Activated CD8-positive, alpha-beta memory T cell treated with anti-CD3 and anti-CD28 coated beads for 36 hours (primary cell): Measurements from ENCODE around the gene FOXO3. TPM values are rescaled to one million over a fixed set of nuclear protein-coding genes. Genes with fewer than 3 reads are reported as not detected.

Source experiments
- CTCF ChIA-PET: fragments of 350-600 bp; sonication (Branson Sonifier 250); formaldehyde crosslinking; loops from one replicate; lab custom pipeline; 2021; ENCODE audit warnings: antibody characterized with exemption; lab: Charles Lee
- POLR2A ChIA-PET: fragments of 350-600 bp; sonication (Branson Sonifier 250); formaldehyde crosslinking; loops from one replicate; lab custom pipeline; 2021; ENCODE audit warnings: antibody characterized with exemption; lab: Charles Lee
- total RNA-seq, 2 experiments: library from RNA; stranded (reverse); gene quantifications; one replicate each; pipeline ENCODE4 v1.2.3, GENCODE V29; 2021

FOXO3 gene
- total RNA-seq, 2 experiments from 2014 or later: 10.4 to 11.4 TPM

GRCh38 chr6:108610957-108611586 lies 50.4 kb downstream of the FOXO3 start:
- ChIA-PET POLR2A (no interaction called here), CTCF (no interaction called here)

GRCh38 chr6:108612852-108613251 lies 52.1 kb downstream of the FOXO3 start:
- ChIA-PET CTCF (no interaction called here), POLR2A (no interaction called here)

- POLR2A ChIA-PET: no interaction called here
Observed at GRCh38 chr6:108616544-108616943, 55.8 kb downstream of the FOXO3 start.

GRCh38 chr6:108616973-108617372 lies 56.3 kb downstream of the FOXO3 start:
- POLR2A ChIA-PET: no interaction called here
- CTCF ChIA-PET: no interaction called here

More at GRCh38 chr6:108616544-108616943, 55.8 kb downstream of the FOXO3 start:
- CTCF ChIA-PET: no interaction called here

- ChIA-PET CTCF (no interaction called here), POLR2A (no interaction called here)
Observed at GRCh38 chr6:108618623-108619152, 58.0 kb downstream of the FOXO3 start.

DNA sequence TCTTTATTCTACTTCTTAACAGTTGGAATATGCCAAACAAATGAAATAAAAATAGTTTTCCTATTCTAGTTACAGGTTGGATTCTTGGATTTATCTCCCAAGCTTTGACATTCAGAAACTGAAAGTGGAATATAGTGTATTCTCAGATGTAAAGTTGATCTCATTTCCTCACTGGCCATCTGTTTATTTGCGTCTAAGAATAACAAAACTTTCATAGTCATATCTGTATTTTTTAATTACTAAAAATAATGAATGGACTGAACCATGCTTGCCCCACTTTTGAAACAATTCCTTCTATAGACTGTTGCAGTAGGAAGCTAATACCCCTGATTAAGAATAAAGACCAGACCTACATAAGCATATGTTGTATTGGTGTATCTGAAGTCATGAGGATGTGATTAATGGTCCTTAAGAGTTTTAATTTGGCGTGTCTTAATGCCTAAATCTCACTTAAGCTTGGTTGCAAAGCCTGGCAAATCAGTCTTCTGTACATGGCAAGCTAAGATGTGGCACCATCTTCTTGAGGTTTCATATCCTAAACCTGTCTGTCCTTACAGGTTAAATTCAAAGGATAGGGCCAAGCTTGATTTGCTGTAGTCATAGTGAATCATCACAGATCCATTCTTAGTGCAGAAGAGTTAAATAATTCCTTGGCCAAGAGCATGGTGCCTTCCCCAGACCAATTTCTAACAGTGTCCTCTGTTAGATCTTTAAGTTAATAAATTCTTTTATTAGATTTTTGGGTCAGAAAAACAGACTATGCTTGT lies 58.9 kb downstream of the FOXO3 start:
- ChIA-PET CTCF (no interaction called here), POLR2A (no interaction called here)

- ChIA-PET CTCF (no interaction called here), POLR2A (no interaction called here)
Observed at GRCh38 chr6:108621117-108621516, 60.4 kb downstream of the FOXO3 start.

- POLR2A ChIA-PET: no interaction called here
- CTCF ChIA-PET: no interaction called here
Observed at GRCh38 chr6:108622641-108623298, 62.1 kb downstream of the FOXO3 start.

DNA sequence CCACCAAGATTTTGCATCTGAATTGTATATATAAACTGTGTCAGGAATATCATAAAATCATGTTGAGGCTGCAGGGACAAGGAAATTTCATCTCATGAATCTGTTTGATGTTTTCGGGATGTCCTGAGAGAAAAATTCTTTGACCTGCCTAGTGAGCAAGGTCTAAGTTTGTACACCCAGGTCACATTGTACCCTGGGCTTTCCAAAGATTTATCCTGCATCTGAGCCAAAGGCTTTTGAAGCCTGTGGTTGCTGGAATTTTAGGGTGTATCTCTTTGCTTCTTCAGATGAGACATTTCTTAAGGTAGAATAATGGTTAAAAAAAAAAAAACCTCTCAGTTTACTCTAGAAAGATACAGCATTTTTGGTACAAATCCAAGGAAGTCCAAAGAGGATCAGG lies 63.3 kb downstream of the FOXO3 start:
- POLR2A ChIA-PET: no interaction called here
- CTCF ChIA-PET: no interaction called here

DNA sequence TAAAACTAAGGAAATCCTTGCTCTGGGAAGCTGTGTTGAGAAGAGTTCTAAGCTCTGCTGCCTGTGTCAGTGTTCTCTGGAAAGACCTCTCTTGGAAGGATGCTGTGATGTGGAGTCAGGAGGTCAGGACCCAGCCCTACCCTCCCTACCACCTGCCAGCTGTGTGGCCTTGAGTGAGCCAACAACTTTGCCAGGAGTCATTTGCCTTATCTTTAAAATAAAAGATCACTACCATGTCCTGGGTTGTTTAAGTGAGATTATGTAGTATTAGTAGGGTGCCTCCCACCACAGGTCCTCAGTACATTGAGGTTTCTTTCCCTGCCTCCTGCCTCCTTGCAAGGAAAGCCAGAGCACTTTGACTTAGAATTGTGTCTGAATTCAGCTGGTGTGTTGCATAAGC lies 64.9 kb downstream of the FOXO3 start:
- CTCF ChIA-PET: no interaction called here
- POLR2A ChIA-PET: no interaction called here

DNA sequence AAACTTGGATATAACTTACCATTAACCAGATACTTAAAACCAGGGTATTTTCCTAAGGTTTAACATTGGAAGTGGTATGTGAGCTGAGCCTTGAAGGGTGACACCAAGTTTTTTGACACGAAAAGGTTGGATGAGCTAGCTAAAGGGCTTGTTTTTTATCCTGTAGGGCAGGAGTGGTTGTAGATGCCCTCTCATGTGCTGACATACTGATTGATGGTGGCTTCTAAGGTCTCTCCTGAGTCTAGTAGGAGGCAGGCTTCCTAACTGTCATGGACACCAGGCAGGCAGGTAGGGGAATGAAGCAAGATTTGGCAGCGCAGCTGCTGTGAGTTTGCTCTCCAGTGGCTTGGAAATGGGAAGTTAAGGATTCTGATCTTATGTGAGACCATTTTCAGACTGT lies 66.1 kb downstream of the FOXO3 start:
- CTCF ChIA-PET: interaction anchor here (1.2 kb wide), 1 partner anchor 18 kb away, joined by 3 read pairs; no protein-coding TSS in a partner anchor

GRCh38 chr6:108627692-108628550 lies 67.2 kb downstream of the FOXO3 start:
- ChIA-PET POLR2A (no interaction called here), CTCF (interaction anchor here (1.2 kb wide), 1 partner anchor 19 kb away, joined by 3 read pairs; no protein-coding TSS in a partner anchor)

More for the DNA sequence above, 66.1 kb downstream of the FOXO3 start:
- POLR2A ChIA-PET: no interaction called here

DNA sequence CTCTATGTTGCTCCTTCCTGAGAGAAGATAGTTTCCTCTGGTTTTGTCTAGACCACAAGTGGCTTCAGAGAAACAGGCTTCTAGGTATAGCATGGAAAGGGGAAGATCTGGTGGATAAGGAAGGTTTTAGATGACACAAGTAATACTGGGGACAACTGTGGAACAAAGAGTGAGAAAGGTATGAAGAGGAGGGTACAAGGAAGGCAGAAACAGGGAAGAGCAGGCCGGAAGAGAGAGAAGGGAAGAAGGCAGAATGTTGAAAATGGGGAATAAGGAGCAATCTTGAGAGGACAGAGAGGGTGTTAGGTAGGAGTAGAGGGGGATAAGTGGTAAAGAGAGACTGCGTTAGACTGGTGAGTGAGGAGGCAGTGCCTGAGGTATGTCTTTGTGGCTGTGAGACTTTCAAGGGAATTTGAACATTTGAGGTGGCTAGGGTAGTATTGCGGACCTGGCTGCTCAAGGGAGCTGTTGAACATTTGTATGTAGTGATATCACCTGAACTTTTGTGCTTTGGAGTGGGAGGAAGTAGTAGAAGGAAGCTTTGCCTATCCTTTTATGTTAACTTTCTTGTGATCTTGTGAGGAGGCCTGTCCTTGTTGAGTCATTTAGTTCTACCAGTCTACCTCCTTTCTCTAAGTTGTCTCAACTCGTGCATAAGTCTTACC lies 69.5 kb downstream of the FOXO3 start:
- ChIA-PET POLR2A (interaction anchor here (0.5 kb wide), 1 partner anchor 81 kb away, joined by 4 read pairs; no protein-coding TSS in a partner anchor), CTCF (no interaction called here)

- CTCF ChIA-PET: no interaction called here
- POLR2A ChIA-PET: no interaction called here
Observed at GRCh38 chr6:108632441-108632840, 71.7 kb downstream of the FOXO3 start.

DNA sequence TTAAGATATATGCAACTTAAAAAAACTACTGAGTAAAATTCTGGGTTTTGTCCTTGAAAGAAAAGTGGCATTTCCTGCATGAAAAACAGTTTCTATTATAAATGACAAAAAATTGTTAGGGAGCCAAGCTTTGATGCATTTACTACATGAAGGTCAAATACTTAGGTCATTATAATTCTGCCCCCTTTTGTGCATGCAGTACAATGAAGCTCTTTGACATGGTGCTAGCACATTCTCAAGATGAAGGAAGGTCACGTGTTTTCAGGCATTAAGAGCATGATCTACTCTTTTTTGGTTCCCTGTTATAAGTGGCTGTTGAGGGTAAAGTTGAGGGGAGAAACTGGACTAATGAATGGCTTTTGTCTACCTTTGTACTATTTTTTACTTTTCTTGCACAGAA lies 72.7 kb downstream of the FOXO3 start:
- CTCF ChIA-PET: no interaction called here
- POLR2A ChIA-PET: no interaction called here

DNA sequence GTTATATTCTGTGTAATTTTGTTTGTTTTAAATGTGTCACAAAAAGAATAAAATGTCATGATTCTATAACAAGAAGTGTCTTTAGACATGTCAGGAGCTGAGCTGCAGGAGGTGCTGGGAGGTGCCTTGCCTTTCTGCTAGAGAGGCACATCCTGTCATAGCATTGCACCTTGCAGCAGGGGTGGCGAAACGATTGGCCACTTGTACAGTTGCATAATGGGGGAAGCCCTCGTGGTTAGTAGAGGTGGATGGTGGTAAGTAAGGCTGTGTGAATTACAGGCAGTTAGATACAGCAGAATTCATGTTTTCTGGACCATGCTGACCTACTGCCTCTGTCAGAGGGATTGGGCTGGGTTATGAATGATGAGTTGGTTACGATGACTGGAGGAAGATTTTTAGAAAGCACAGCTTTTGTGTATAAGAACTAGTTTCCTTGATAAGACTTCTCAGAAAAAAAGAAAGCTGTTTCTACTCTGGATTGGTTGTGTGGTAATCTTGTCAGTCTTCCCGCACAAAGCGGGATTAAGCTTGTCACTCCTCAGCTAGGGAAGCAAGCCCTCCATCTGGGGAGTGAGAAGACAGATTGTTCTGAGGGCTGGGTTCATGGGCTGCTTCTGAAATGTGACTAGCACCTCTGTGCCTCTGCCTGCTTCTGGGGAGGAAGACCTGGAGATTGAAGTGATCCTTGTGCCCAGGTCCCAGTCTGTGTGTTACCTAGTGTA lies 74.9 kb downstream of the FOXO3 start:
- CTCF ChIA-PET: no interaction called here
- POLR2A ChIA-PET: no interaction called here

DNA sequence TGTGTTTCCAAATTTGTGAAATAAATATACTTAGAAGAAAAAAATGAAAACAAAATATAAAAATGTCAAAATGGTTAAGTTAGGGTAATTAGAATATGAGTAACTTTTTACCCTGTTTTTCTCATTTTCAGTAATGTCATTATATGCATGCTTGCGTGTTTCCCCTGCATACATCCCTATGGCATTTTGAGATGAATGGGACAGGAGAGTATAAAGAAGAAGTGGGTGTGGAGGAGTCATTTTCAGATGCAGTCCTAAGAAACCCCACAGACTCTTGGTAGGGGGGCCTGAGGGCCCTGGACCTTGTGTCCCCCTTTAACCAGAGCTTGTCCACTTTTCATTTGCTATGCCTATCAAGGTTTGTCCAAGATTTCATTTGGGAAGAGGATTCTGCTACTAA lies 77.2 kb downstream of the FOXO3 start:
- ChIA-PET POLR2A (no interaction called here), CTCF (interaction anchor here (1.3 kb wide), 1 partner anchor 13 kb away, joined by 4 read pairs; no protein-coding TSS in a partner anchor)

DNA sequence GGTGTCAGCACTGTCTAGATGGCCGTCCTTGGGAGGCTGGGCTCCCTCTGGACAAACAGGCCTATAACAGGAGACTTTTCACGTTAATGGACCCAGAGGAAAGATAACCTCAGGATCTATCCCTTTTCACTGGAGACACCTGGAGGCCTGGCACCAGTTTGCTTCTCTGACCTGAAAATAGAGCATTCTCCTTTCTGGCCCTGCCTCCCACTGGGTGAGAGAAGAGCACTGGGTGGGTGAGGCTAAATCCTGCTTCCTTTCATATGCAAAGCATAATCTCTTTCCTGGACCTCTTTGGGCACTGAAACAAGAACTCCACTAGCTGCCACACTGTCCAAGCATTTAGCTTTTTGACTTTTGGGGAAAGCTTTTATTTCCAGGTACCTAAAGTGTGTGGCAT lies 78.3 kb downstream of the FOXO3 start:
- CTCF ChIA-PET: interaction anchor here (1.3 kb wide), 1 partner anchor 12 kb away, joined by 4 read pairs; no protein-coding TSS in a partner anchor
- POLR2A ChIA-PET: no interaction called here
